ENCODE results near the gene PRRT4. TPM values are rescaled to one million over a fixed set of nuclear protein-coding genes. Genes with fewer than 3 reads are reported as not detected.
A peak's percentile ranks its signal among the peaks of the same experiment; 100 is the strongest.

PRRT4 gene
- total and polyA plus RNA-seq, 4 donors: 0.12 to 1.3 (median 0.59) TPM

DNA sequence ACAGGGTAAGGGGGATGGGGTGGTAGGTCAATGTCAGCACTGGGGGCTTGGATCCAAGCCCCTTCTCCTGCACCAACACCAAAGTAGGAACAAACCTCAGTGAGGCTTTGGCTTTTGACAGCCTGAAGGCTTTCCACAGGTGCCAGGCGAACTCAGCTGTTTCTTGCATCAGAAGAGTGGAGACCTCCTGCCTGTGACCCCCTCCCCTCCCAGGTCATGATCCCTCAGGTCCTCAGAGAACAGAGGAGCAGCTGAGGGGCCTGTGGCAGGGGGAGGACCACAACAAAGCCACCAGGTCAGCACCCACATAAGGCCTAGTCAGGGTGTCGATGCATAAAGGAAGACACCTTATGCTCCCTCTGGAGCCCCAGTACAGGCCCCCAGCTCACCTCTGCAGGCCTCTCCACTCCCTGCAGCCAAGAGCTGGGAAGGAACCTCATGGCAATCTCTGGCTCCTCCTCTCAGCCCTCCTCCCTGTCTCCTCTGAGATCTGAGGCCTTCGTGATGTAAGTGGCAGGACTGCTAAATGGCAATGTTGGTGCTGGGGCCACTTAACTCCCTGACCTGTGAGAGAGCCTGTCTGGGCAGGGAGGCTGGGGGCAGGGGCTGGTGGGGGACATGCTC lies 19.1 kb upstream of the PRRT4 start:
- Histone ChIP-seq H3K27me3 (ENCODE audit: control insufficient read depth in 3 of 3, insufficient read depth in 3 of 3, low read length in 2 of 3) (no peaks in the 10 kb centered on the region), H3K4me3 (no peak overlapping the region), H3K4me1 (ENCODE audit: control insufficient read depth in 5 of 5, insufficient read depth in 5 of 5, low read length in 5 of 5) (peaks cover 0 to 7% (median 0%) of the 10 kb centered on the region in 5 donors), H3K36me3 (ENCODE audit: control insufficient read depth in 4 of 4, insufficient read depth in 4 of 4, low read length in 4 of 4) (no peaks in the 10 kb centered on the region), H3K9ac (ENCODE audit: insufficient read depth in 1 of 2, low read length in 2 of 2) (no peak overlapping the region), H3K9me3 (ENCODE audit: control insufficient read depth in 4 of 4, insufficient read depth in 3 of 4, low read length in 3 of 4) (no peaks in the 10 kb centered on the region), H3K27ac (ENCODE audit: low read depth in 1 of 2, low read length in 1 of 2) (no peak overlapping the region)
- no peak for ATAC-seq (ENCODE audit: insufficient read depth, low FRiP score)
- DNase-seq: peak in 1 of 3 donors; percentile 41
- TF ChIP-seq, protein P1, sequence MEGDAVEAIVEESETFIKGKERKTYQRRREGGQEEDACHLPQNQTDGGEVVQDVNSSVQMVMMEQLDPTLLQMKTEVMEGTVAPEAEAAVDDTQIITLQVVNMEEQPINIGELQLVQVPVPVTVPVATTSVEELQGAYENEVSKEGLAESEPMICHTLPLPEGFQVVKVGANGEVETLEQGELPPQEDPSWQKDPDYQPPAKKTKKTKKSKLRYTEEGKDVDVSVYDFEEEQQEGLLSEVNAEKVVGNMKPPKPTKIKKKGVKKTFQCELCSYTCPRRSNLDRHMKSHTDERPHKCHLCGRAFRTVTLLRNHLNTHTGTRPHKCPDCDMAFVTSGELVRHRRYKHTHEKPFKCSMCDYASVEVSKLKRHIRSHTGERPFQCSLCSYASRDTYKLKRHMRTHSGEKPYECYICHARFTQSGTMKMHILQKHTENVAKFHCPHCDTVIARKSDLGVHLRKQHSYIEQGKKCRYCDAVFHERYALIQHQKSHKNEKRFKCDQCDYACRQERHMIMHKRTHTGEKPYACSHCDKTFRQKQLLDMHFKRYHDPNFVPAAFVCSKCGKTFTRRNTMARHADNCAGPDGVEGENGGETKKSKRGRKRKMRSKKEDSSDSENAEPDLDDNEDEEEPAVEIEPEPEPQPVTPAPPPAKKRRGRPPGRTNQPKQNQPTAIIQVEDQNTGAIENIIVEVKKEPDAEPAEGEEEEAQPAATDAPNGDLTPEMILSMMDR (IDR thresholded peaks at IDR 0.05; ENCODE audit: control extremely low read depth, extremely low read depth): no peak
- WGBS, 2 donors: 80 to 93% methylated on average over 3 of the region's 3 CpGs

DNA sequence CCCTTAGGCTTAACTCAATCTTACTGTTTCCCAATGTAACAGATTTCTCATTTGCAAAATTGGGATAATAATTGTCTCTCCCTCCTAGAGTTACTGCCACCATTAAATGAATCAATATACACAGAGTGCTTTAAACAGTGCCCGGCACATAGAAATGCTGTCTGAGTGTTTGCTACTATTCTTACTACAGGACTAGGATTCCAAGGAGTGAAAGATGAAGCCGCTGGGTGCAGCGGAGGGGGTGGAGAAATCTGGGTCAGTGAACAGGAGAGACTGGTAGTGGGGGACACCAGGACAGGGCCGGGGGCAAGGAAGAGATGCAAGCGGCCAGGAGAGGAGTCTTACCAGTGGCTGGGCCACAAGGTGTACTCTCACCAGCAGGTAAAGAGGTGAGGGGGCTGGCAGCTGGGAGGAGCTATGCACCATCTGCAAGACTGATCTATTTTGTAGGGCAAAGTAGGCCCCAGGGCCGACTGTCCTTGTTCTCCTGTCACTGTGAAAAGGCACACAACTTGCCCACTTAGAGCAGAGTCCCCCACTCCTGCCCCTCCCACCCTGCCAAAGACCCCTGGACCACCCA lies 18.5 kb upstream of the PRRT4 start:
- Histone ChIP-seq H3K4me3 (no peak overlapping the region), H3K9me3 (ENCODE audit: control insufficient read depth in 4 of 4, insufficient read depth in 3 of 4, low read length in 3 of 4) (no peaks in the 10 kb centered on the region), H3K9ac (ENCODE audit: insufficient read depth in 1 of 2, low read length in 2 of 2) (no peak overlapping the region), H3K36me3 (ENCODE audit: control insufficient read depth in 4 of 4, insufficient read depth in 4 of 4, low read length in 4 of 4) (no peaks in the 10 kb centered on the region), H3K27ac (ENCODE audit: low read depth in 1 of 2, low read length in 1 of 2) (no peak overlapping the region), H3K27me3 (ENCODE audit: control insufficient read depth in 3 of 3, insufficient read depth in 3 of 3, low read length in 2 of 3) (no peaks in the 10 kb centered on the region), H3K4me1 (ENCODE audit: control insufficient read depth in 5 of 5, insufficient read depth in 5 of 5, low read length in 5 of 5) (peaks cover 0 to 7% (median 0%) of the 10 kb centered on the region in 5 donors)
- TF ChIP-seq, protein P1 (IDR thresholded peaks at IDR 0.05; ENCODE audit: control extremely low read depth, extremely low read depth): no peak
- 90 to 92% methylated on average over 6 of the region's 6 CpGs for WGBS, 2 donors
- ATAC-seq (ENCODE audit: insufficient read depth, low FRiP score) (no peak), DNase-seq (no peak)

DNA sequence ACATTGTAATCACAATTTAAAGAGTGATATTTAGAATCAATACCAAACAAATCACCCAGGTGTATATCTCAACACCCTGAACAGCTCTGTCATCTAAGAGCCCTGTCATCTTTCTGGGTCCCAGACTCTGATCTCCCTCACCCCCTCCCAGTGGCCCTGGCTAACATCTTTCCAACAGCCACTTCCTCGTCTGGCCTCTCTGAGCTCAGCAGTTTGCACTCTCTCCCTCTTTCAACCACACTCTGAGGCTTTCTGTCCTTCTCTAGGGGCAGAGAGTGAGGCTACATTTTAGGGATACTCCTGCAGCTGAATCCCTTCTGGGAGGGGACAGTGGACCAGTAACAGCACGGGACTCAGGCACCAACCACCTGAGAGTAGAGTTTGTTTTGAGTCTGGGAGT lies 17.1 kb upstream of the PRRT4 start:
- TF ChIP-seq, protein P1 (IDR thresholded peaks at IDR 0.05; ENCODE audit: control extremely low read depth, extremely low read depth): no peak
- Histone ChIP-seq H3K9ac (ENCODE audit: insufficient read depth in 1 of 2, low read length in 2 of 2) (no peak overlapping the region), H3K27ac (ENCODE audit: low read depth in 1 of 2, low read length in 1 of 2) (no peak overlapping the region), H3K4me3 (no peak overlapping the region), H3K36me3 (ENCODE audit: control insufficient read depth in 4 of 4, insufficient read depth in 4 of 4, low read length in 4 of 4) (no peaks in the 10 kb centered on the region), H3K9me3 (ENCODE audit: control insufficient read depth in 4 of 4, insufficient read depth in 3 of 4, low read length in 3 of 4) (no peaks in the 10 kb centered on the region), H3K27me3 (ENCODE audit: control insufficient read depth in 3 of 3, insufficient read depth in 3 of 3, low read length in 2 of 3) (no peaks in the 10 kb centered on the region), H3K4me1 (ENCODE audit: control insufficient read depth in 5 of 5, insufficient read depth in 5 of 5, low read length in 5 of 5) (peaks cover 0 to 7% (median 0%) of the 10 kb centered on the region in 5 donors)
- no peak for DNase-seq
- 38 to 42% methylated on average over 2 of the region's 2 CpGs for WGBS, 2 donors
- ATAC-seq (ENCODE audit: insufficient read depth, low FRiP score): no peak

All from lung (tissue), 12 donors.